Measurements from ENCODE around the gene BTBD19.

BTBD19 gene

DNA sequence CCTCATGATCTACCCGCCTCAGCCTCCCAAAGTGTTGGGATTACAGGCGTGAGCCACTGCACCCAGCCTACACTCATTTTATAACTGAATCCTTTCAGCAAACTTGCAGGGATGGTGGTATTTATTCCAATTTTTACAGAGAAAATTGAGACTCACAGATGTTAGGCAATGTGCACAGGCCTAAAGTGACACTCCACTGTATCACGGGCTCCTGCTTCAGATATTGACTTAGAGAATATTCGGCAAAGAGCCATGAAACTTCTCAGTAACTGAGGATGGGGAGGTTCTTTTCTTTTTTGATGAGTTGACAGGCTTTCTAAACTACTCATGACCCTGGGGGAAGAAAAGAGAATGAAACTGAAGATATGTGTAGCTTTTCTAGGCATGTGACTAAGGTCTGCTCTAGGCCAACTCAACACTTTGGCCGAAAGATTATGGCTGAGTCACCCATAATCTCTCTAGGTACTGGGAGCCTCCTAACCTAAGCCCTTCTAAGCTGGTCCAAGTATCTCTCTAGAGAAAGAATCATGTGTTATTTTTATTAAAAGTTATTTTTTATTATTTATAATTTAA is 54.6 kb downstream of the BTBD19 start:
- DNase-seq, result no peak
